Measurements from ENCODE around the gene NT5C1B.
A peak's percentile ranks its signal among the peaks of the same experiment; 100 is the strongest.

Gene NT5C1B

DNA sequence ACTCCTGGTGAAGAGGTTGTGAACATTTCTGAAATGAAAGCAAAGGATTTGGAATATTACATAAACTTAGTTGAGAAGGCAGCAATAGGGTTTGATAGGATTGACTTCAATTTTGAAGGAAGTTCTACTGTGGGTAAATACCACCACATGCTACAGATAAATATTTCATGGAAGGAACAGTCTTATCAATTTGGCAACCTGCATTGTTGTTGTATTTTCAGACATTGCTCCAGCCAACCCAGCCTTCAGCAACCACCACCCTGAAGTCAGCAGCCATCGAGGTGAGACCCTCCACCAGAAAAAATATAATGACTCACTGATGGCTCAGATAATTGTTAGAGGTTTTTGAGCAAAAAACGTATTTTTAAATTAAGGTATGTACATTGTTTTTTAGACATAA lies 38.9 kb downstream of the NT5C1B start:
- DNase-seq = no peak

GRCh38 chr2:18549083-18549482 lies 40.3 kb downstream of the NT5C1B start:
- DNase-seq = no peak

- DNase-seq = no peak
These were observed 40.7 kb downstream of the NT5C1B start for GRCh38 chr2:18548621-18549020.

GRCh38 chr2:18546567-18546966 lies 42.8 kb downstream of the NT5C1B start:
- no peak for DNase-seq

DNA sequence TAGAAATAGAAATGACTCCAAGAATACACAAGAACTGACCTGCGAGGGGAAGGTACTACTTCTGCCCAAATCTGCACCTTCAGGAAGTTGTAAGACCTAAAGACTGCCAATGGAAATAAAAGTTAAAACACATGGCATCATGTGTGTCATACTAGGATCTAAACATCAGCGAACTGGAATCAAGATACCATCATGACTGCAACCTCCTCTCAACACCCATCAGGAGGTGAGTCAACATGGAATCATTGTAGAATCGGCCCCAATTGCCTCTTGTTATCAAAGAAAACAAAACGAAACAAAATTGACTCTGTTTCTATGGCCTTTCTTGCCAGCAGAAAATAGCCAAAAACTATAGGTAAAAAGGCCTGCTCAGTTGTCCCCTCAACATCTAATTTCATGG lies 44.0 kb downstream of the NT5C1B start:
- peak; percentile 37 for DNase-seq

GRCh38 chr2:18544171-18544570 lies 45.2 kb downstream of the NT5C1B start:
- DNase-seq = no peak

DNA sequence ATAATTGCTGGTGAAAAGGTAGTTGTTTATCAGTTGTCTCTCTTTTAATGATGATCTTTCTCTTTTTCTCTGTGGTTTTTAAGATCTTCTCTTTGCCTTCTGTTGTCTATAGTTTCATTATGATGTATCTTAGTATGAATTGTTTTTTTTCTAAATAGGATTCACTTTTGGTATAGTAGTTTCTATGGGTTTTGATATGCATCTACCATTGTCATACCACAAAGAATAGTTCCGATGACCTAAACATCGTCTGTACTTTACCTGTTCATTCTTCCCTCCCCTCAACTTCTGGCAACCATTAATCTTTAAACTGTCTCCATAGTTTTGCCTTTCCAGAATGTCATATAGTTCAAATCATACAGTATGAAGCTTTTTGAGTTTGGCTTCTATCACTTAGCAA lies 48.5 kb downstream of the NT5C1B start:
- no peak for DNase-seq

DNA sequence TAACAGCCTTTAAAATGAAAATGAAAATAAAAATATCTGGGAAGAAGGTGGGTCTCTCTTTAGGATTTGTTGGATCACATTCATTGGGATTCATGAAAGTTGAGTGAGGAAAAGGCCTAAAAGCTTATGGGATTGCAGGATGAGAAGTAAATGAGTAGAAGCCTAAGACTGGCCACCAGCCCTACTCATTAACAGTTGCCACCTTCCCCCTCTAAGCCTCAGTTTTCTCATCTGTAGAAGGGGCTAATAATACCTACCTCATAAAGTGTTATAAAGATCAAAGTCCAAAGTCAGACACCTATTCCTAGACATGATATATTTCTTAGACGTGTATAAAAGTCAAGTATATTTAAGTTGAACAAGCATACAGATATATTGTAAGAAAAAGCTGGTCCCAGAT lies 52.7 kb downstream of the NT5C1B start:
- no peak for DNase-seq

DNA sequence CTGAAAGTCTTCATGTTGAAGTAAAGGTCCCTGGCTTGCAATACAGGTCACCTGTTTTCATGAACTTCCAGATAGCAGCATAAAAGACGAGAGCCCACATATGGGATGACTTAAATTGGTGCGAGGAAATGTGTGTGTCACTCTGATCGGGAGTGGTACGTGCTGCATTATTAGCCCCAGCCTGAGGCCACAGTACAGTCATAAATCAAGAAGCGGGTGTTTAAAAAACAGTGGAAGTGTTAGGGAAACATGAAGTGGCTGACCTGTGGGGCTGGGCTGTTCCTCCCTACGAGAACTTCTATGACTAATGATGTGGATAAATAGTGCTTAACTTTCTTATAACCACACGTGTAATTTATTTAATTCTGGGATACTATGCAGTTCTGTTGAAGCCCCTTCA lies 53.3 kb downstream of the NT5C1B start:
- DNase-seq = peak; percentile 48

DNA sequence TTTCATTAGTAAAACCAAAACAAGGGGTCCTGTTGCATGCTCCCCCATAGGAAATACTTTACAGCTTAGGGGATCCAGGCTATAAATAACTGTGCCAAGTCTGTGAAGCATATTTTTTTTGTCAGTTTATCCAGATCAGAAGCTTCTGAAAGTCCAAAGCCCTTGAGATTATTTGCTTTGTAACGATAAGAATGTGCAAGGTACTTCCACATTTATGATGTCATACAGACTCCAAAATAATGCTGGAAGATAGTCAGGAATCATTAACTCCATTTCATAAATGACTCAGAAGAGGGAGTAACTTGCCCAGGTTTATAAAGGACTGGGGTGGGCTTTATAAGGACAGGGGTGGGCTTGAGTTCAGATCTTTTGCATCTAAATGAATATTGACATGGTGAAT lies 58.2 kb downstream of the NT5C1B start:
- DNase-seq = no peak

- no peak for DNase-seq
These were observed 61.5 kb downstream of the NT5C1B start for GRCh38 chr2:18527822-18528221.

- no peak for DNase-seq
These were observed 62.0 kb downstream of the NT5C1B start for GRCh38 chr2:18527326-18527725.

DNA sequence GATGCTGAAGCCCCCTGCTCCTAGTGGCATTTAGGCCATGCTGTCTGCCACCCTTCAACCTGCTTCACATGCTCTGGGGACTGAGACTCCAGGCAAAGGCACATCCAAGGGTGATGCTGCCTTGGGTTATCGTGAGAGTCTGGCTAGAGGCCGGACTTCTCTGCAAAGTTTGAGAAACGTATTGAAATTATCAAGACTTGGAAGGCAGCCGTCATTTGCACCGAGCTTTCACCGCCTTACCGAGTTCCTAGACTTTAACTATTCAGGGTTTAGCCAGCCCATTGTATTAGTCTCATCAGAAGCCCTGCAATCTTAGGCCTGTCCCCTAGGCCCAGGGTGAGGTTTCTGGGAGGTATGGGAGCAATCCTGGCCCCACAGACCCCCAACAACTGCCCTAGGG lies 62.9 kb downstream of the NT5C1B start:
- DNase-seq = no peak

GRCh38 chr2:18525852-18526251 lies 63.5 kb downstream of the NT5C1B start:
- no peak for DNase-seq

GRCh38 chr2:18525236-18525635 lies 64.1 kb downstream of the NT5C1B start:
- no peak for DNase-seq

- DNase-seq = no peak
These were observed 66.8 kb downstream of the NT5C1B start for GRCh38 chr2:18522484-18523146.

GRCh38 chr2:18520451-18521425 lies 68.6 kb downstream of the NT5C1B start:
- DNase-seq = peak; percentile 78

- DNase-seq = no peak
These were observed 69.4 kb downstream of the NT5C1B start for GRCh38 chr2:18519914-18520450.

- DNase-seq = peak; percentile 61
These were observed 71.0 kb downstream of the NT5C1B start for GRCh38 chr2:18518116-18519111.

DNA sequence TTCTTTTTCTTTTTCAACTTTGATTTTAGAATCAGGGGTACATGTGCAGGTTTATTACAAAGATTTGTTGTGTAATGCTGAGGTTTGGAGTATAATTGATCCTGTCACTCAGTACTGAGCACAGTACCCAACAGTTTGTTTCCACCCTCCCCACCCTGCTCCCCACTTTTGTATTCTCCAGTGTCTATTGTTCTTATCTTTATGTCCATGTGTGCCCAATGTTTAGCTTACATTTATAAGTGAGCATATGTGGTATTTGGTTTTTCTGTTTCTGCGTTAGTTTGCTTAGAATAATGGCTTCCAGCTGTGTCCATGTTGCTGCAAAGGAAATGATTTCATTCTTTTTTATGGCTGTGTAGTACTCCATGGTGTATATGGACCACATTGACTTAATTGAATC lies 72.0 kb downstream of the NT5C1B start:
- DNase-seq = no peak

GRCh38 chr2:18516112-18516511 lies 73.3 kb downstream of the NT5C1B start:
- DNase-seq = peak; percentile 75
